A673 (cell line): ENCODE results near the gene MED14.

ENCODE experiments used
- CTCF ChIP-seq: fragments of 300-800, 200-600 bp; sonication (generic); conservative IDR thresholded peaks from 2 replicates; pipeline ENCODE4 v1.5.1; 2017; ENCODE audit warnings: low read depth, mild to moderate bottlenecking, antibody characterized with exemption, low read length, moderate library complexity, mixed read lengths
- EZH2 ChIP-seq: fragments of 200-600 bp; sonication (generic); IDR thresholded peaks from 2 replicates; pipeline ENCODE4 v1.6.1; 2017; ENCODE audit warnings: borderline replicate concordance, low read depth, mild to moderate bottlenecking, mixed read lengths, antibody characterized with exemption, low read length; ENCODE audit not compliant: poor library complexity, severe bottlenecking

- TF ChIP-seq CTCF, result no peak
- no peak for TF ChIP-seq EZH2
Measured at GRCh38 chrX:40637687-40638086, 97.7 kb downstream of the MED14 start.
